Mammary microvascular endothelial cell (primary cell): Measurements from ENCODE around the gene RORB. TPM values are rescaled to one million over a fixed set of nuclear protein-coding genes. Genes with fewer than 3 reads are reported as not detected.

Experiments
- total RNA-seq: library from RNA; depleted of rRNA; stranded (reverse); fragments of >200 nt; gene quantifications from 2 replicates; pipeline ENCODE4 v1.2.3, GENCODE V29; 2015

Gene RORB
- under 0.01 TPM in 1 of 2 replicates, not detected in the other for total RNA-seq

DNA sequence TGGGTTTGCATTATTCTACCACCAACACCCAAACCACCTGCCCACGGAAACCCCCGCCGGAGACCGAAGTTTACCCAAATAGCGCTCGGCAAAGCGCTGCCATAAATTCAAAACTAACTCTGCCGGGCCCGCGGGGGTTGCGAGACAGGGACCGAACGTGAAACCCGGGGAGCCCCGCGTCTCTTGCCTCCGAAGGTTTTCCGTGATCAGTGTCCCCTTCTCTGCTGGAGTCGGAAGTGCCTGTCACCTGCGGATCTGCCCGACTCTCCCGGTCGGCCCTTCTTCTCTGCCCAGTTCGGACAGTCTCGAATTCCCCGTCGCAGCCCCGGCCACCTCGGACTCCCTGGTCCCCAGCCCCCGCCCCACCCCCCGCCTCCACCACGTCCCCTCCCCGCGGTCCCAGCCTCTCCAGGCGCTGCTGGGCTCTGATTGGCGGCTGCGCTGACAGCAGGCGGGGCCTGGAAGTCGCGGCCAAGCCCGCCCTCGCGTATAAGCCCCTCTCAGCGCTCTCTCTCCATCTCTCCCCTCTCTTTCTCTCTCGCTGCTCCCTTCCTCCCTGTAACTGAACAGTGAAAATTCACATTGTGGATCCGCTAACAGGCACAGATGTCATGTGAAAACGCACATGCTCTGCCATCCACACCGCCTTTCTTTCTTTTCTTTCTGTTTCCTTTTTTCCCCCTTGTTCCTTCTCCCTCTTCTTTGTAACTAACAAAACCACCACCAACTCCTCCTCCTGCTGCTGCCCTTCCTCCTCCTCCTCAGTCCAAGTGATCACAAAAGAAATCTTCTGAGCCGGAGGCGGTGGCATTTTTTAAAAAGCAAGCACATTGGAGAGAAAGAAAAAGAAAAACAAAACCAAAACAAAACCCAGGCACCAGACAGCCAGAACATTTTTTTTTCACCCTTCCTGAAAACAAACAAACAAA lies at the start of gene RORB:
RORB (plus strand) TSS at position 517 of the 929 bp plus-strand sequence. CDS start 642 bp downstream, outside the sequence.

